ENCODE results near the gene ARID2.

ARID2 gene

GRCh38 chr12:45729233-45730083, at the start of gene ARID2:
ARID2 (plus strand) TSS chr12:45729706; CDS start chr12:45729837, 131 bp downstream.
- peak in 3 of 4 experiments; percentile 40 to 55 (median 48) for DNase-seq (ENCODE audit: low read depth in 4 of 4, low spot score in 1 of 4)

- no peak for DNase-seq (ENCODE audit: low read depth in 4 of 4, low spot score in 1 of 4)
These were observed 49.1 kb upstream of the ARID2 start for GRCh38 chr12:45680362-45680761.

GRCh38 chr12:45681465-45681864, 48.0 kb upstream of the ARID2 start:
- no peak for DNase-seq (ENCODE audit: low read depth in 4 of 4, low spot score in 1 of 4)

- no peak for DNase-seq (ENCODE audit: low read depth in 4 of 4, low spot score in 1 of 4)
These were observed 43.8 kb upstream of the ARID2 start for GRCh38 chr12:45685680-45686079.

GRCh38 chr12:45687081-45688015, 42.2 kb upstream of the ARID2 start:
- DNase-seq (ENCODE audit: low read depth in 4 of 4, low spot score in 1 of 4) = no peak

GRCh38 chr12:45688183-45688582, 41.3 kb upstream of the ARID2 start:
- no peak for DNase-seq (ENCODE audit: low read depth in 4 of 4, low spot score in 1 of 4)

- no peak for DNase-seq (ENCODE audit: low read depth in 4 of 4, low spot score in 1 of 4)
These were observed 34.5 kb upstream of the ARID2 start for GRCh38 chr12:45695035-45695434.

GRCh38 chr12:45695606-45696005, 33.9 kb upstream of the ARID2 start:
- no peak for DNase-seq (ENCODE audit: low read depth in 4 of 4, low spot score in 1 of 4)

GRCh38 chr12:45696049-45696448, 33.5 kb upstream of the ARID2 start:
- no peak for DNase-seq (ENCODE audit: low read depth in 4 of 4, low spot score in 1 of 4)

GRCh38 chr12:45697371-45697770, 32.1 kb upstream of the ARID2 start:
- DNase-seq (ENCODE audit: low read depth in 4 of 4, low spot score in 1 of 4) = no peak

GRCh38 chr12:45701296-45701695, 28.2 kb upstream of the ARID2 start:
- DNase-seq (ENCODE audit: low read depth in 4 of 4, low spot score in 1 of 4) = no peak

GRCh38 chr12:45703942-45704341, 25.6 kb upstream of the ARID2 start:
- DNase-seq (ENCODE audit: low read depth in 4 of 4, low spot score in 1 of 4) = no peak

GRCh38 chr12:45704968-45705367, 24.5 kb upstream of the ARID2 start:
- DNase-seq (ENCODE audit: low read depth in 4 of 4, low spot score in 1 of 4) = no peak

GRCh38 chr12:45705404-45705803, 24.1 kb upstream of the ARID2 start:
- no peak for DNase-seq (ENCODE audit: low read depth in 4 of 4, low spot score in 1 of 4)

- DNase-seq (ENCODE audit: low read depth in 4 of 4, low spot score in 1 of 4) = no peak
These were observed 22.2 kb upstream of the ARID2 start for GRCh38 chr12:45707241-45707857.

- DNase-seq (ENCODE audit: low read depth in 4 of 4, low spot score in 1 of 4) = no peak
These were observed 21.1 kb upstream of the ARID2 start for GRCh38 chr12:45708363-45708762.

GRCh38 chr12:45708901-45709300, 20.6 kb upstream of the ARID2 start:
- no peak for DNase-seq (ENCODE audit: low read depth in 4 of 4, low spot score in 1 of 4)

- DNase-seq (ENCODE audit: low read depth in 4 of 4, low spot score in 1 of 4) = no peak
These were observed 17.2 kb upstream of the ARID2 start for GRCh38 chr12:45712319-45712718.

- no peak for DNase-seq (ENCODE audit: low read depth in 4 of 4, low spot score in 1 of 4)
These were observed 16.4 kb upstream of the ARID2 start for GRCh38 chr12:45713078-45713477.

GRCh38 chr12:45718306-45718705, 11.2 kb upstream of the ARID2 start:
- no peak for DNase-seq (ENCODE audit: low read depth in 4 of 4, low spot score in 1 of 4)

- no peak for DNase-seq (ENCODE audit: low read depth in 4 of 4, low spot score in 1 of 4)
These were observed 9.4 kb upstream of the ARID2 start for GRCh38 chr12:45720069-45720468.
